Measurements from ENCODE around the gene ADAM10. TPM values are rescaled to one million over a fixed set of nuclear protein-coding genes. Genes with fewer than 3 reads are reported as not detected.

ADAM10 gene
- total RNA-seq, 4 donors from 2014 or later = 45.1 to 57.0 (median 52.5) TPM

- peaks cover 4% of the 10 kb centered on the region for H3K4me1 ChIP-seq
- H3K27me3 ChIP-seq = no peaks in the 10 kb centered on the region
- DNase-seq (ENCODE audit: low spot score in 2 of 2) = no peak
- no peaks in the 10 kb centered on the region for H3K9me3 ChIP-seq
- H3K36me3 ChIP-seq = peaks cover 5% of the 10 kb centered on the region
- TF ChIP-seq POLR2AphosphoS5 (IDR thresholded peaks at IDR 0.05) (no peak), CTCF (IDR thresholded peaks at IDR 0.05) (no peak), POLR2A (IDR thresholded peaks at IDR 0.05) (no peak), EP300 (IDR thresholded peaks at IDR 0.05) (no peak)
- 94% methylated on average over 2 of the region's 2 CpGs for WGBS
- H3K4me3 ChIP-seq = no peak overlapping the region
- no peak overlapping the region for H3K27ac ChIP-seq
Observed at GRCh38 chr15:58717357-58717756, 32.1 kb downstream of the ADAM10 start.

GRCh38 chr15:58716027-58716426 lies 33.5 kb downstream of the ADAM10 start:
- H3K27ac ChIP-seq = no peak overlapping the region
- no peaks in the 10 kb centered on the region for H3K9me3 ChIP-seq
- peaks cover 5% of the 10 kb centered on the region for H3K36me3 ChIP-seq
- 92% methylated on average over 4 of the region's 4 CpGs for WGBS
- no peaks in the 10 kb centered on the region for H3K27me3 ChIP-seq
- H3K4me3 ChIP-seq = no peak overlapping the region
- TF ChIP-seq POLR2AphosphoS5 (IDR thresholded peaks at IDR 0.05) = no peak
- no peak for TF ChIP-seq EP300 (IDR thresholded peaks at IDR 0.05)
- TF ChIP-seq CTCF (IDR thresholded peaks at IDR 0.05) = no peak
- TF ChIP-seq POLR2A (IDR thresholded peaks at IDR 0.05) = no peak
- DNase-seq (ENCODE audit: low spot score in 2 of 2) = no peak
- H3K4me1 ChIP-seq = peaks cover 4% of the 10 kb centered on the region

- no peak for DNase-seq (ENCODE audit: low spot score in 2 of 2)
- TF ChIP-seq EP300 (IDR thresholded peaks at IDR 0.05) = no peak
- no peak for TF ChIP-seq POLR2AphosphoS5 (IDR thresholded peaks at IDR 0.05)
- TF ChIP-seq CTCF (IDR thresholded peaks at IDR 0.05) = no peak
- TF ChIP-seq POLR2A (IDR thresholded peaks at IDR 0.05) = no peak
- H3K27me3 ChIP-seq = no peaks in the 10 kb centered on the region
- no peaks in the 10 kb centered on the region for H3K4me1 ChIP-seq
- no peak overlapping the region for H3K27ac ChIP-seq
- no peak overlapping the region for H3K4me3 ChIP-seq
- no peaks in the 10 kb centered on the region for H3K9me3 ChIP-seq
- 95% methylated on average over 3 of the region's 3 CpGs for WGBS
- H3K36me3 ChIP-seq = peaks cover 5% of the 10 kb centered on the region
Observed at GRCh38 chr15:58715266-58715917, 34.1 kb downstream of the ADAM10 start.

- Histone ChIP-seq H3K27me3 (no peaks in the 10 kb centered on the region), H3K4me1 (no peaks in the 10 kb centered on the region), H3K4me3 (no peak overlapping the region), H3K27ac (no peak overlapping the region), H3K36me3 (peaks cover 3% of the 10 kb centered on the region), H3K9me3 (no peaks in the 10 kb centered on the region)
- no peak for DNase-seq (ENCODE audit: low spot score in 2 of 2)
- TF ChIP-seq POLR2A (IDR thresholded peaks at IDR 0.05) = no peak
- no peak for TF ChIP-seq POLR2AphosphoS5 (IDR thresholded peaks at IDR 0.05)
Observed at GRCh38 chr15:58710701-58711100, 38.8 kb downstream of the ADAM10 start.

GRCh38 chr15:58707397-58707796 lies 42.1 kb downstream of the ADAM10 start:
- Histone ChIP-seq H3K4me1 (no peaks in the 10 kb centered on the region), H3K36me3 (no peaks in the 10 kb centered on the region), H3K27ac (no peak overlapping the region), H3K4me3 (no peak overlapping the region), H3K9me3 (no peaks in the 10 kb centered on the region), H3K27me3 (no peaks in the 10 kb centered on the region)
- no peak for DNase-seq (ENCODE audit: low spot score in 2 of 2)
- TF ChIP-seq EP300 (IDR thresholded peaks at IDR 0.05) = no peak
- no peak for TF ChIP-seq POLR2A (IDR thresholded peaks at IDR 0.05)
- no peak for TF ChIP-seq CTCF (IDR thresholded peaks at IDR 0.05)
- no peak for TF ChIP-seq POLR2AphosphoS5 (IDR thresholded peaks at IDR 0.05)
- 88% methylated on average over 4 of the region's 4 CpGs for WGBS

- TF ChIP-seq POLR2AphosphoS5 (IDR thresholded peaks at IDR 0.05) (no peak), POLR2A (IDR thresholded peaks at IDR 0.05) (no peak), EP300 (IDR thresholded peaks at IDR 0.05) (no peak), CTCF (IDR thresholded peaks at IDR 0.05) (no peak)
- WGBS = 89% methylated on average over 2 of the region's 2 CpGs
- no peak overlapping the region for H3K27ac ChIP-seq
- no peaks in the 10 kb centered on the region for H3K27me3 ChIP-seq
- no peak for DNase-seq (ENCODE audit: low spot score in 2 of 2)
- no peaks in the 10 kb centered on the region for H3K9me3 ChIP-seq
- no peaks in the 10 kb centered on the region for H3K4me1 ChIP-seq
- peaks cover 3% of the 10 kb centered on the region for H3K36me3 ChIP-seq
- H3K4me3 ChIP-seq = no peak overlapping the region
Observed at GRCh38 chr15:58705105-58705504, 44.4 kb downstream of the ADAM10 start.
